Epithelial cell of prostate (primary cell): ENCODE results near the gene PTK7.
A peak's percentile ranks its signal among the peaks of the same experiment; 100 is the strongest.
"Not testable (repeated sequence)": the region's sequence is repeated elsewhere in the genome, so short reads cannot be mapped to it uniquely, and the experiment has no call there.

Experiments used
- DNase-seq: peaks from one replicate; pipeline ENCODE4 v3.0.0-alpha.2; 2011; ENCODE audit warnings: low read depth, low spot score
- H3K27ac ChIP-seq: fragments of 450-650 bp; 2 replicates; pipeline ENCODE4 v1.5.1; 2017; ENCODE audit warnings: mild to moderate bottlenecking

Gene PTK7

DNA sequence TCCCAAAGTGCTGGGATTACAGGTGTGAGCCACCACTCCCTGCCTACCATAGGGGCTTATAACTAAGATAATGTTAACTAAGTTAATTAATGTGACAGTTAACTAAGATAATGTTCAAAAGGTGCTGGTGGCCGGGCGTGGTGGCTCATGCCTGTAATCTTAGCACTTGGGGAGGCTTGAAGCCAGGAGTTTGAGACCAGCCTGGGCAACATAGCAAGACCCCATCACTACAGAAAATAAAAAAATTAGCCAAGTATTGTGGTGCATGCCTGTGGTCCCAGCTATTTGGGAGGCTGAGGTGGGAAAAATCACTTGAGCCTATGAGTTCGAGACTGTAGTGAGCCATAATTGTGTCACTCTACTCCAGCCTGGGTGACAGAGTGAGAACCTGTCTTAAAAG, 62.2 kb downstream of the PTK7 start:
- DNase-seq = no peak
- H3K27ac ChIP-seq = no peak overlapping the region

DNA sequence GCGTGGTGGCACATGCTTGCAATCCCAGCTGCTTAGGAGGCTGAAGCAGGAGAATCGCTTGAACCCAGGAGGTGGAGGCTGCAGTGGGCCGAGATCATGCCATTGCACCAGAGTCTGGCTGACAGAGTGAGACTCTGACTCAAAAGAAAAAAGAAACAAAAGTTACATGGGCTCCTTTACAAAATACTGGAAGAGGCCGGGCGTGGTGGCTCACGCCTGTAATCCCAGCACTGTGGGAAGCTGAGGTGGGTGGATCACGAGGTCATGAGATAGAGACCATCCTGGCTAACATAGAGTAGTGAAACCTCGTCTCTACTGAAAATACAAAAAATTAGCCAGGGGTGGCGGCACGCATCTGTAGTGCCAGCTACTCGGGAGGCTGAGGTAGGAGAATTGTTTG, 63.9 kb downstream of the PTK7 start:
- not testable (repeated sequence) for DNase-seq

DNA sequence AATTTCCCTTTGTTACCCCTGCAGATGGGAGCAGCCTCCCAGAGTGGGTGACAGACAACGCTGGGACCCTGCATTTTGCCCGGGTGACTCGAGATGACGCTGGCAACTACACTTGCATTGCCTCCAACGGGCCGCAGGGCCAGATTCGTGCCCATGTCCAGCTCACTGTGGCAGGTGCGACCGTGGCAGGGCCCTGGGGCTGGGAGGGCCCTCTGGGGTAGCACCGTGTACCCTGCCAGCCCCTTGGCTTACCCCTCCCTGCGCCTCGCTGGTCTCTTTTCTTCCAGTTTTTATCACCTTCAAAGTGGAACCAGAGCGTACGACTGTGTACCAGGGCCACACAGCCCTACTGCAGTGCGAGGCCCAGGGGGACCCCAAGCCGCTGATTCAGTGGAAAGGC, 65.5 kb downstream of the PTK7 start:
- no peak overlapping the region for H3K27ac ChIP-seq
- no peak for DNase-seq

More for the DNA sequence above, 63.9 kb downstream of the PTK7 start:
- H3K27ac ChIP-seq = not testable (repeated sequence)

DNA sequence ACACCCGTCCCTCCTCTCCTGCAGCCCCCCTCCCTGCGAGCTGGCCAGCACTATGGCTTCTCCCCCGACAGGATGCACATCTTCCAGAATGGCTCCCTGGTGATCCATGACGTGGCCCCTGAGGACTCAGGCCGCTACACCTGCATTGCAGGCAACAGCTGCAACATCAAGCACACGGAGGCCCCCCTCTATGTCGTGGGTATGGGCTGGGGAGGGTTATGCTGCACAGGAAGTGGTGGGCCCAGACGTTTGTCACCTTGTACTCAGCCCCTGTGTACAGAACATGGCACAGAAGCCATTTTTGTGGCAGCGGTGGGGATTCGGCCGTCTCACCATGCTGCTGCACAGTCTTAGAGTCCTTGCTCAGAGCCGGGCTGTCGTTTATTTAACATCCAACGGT, 66.0 kb downstream of the PTK7 start:
- DNase-seq = no peak
- H3K27ac ChIP-seq = no peak overlapping the region

DNA sequence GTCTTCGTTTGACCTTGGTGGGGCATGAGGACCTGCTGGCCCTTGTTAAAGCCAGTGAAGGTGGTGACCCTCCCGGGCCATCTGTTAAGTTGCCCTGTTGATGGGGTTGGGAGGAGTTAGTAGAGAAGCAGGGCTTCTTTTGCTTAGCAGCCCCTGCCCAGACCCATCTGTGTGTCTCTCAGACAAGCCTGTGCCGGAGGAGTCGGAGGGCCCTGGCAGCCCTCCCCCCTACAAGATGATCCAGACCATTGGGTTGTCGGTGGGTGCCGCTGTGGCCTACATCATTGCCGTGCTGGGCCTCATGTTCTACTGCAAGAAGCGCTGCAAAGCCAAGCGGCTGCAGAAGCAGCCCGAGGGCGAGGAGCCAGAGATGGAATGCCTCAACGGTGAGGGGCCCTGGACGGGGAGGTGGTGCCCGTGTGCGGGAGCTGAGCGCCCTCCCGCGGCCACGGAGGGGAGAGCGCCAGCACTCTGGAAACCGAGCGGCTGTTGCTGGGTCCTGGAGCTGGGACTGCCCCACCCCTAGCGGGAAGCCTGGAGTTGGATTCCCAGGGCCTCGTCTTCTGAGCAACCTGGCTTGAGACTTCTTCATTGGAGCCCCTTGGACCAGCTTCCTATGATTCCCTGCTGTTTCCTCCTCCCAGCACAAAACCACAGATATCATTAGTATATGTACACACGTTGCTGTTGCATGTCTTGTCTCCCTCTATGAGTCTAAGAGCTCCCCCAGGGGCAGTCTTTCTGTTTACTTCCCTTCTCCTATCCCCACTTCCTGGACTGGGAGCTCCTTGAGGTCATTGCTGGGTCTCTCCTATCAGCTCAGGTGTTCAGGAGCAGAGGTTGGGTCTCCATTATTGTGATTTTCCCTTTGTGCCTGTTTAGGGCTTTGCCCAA, 67.4 kb downstream of the PTK7 start:
- H3K27ac ChIP-seq = peak overlapping the region; percentile 66
- DNase-seq = no peak

DNA sequence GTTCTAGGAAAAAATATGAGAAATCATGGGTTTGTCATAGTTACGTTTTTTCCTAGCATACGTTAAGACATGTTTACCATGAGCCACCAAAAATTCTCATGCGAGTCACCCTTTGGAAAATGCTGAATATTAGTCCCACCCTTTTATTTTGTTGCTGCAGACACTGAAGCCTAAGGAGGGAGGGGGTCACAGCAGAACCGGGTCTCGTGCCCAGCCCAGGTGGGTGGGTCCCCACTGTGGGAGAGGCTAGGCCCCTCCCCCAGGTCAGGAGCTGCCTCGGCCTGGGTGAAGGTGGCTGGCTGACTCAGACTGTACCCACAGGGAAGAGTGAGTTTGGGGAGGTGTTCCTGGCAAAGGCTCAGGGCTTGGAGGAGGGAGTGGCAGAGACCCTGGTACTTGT, 68.8 kb downstream of the PTK7 start:
- no peak for DNase-seq
- H3K27ac ChIP-seq = peak overlapping the region; percentile 66

DNA sequence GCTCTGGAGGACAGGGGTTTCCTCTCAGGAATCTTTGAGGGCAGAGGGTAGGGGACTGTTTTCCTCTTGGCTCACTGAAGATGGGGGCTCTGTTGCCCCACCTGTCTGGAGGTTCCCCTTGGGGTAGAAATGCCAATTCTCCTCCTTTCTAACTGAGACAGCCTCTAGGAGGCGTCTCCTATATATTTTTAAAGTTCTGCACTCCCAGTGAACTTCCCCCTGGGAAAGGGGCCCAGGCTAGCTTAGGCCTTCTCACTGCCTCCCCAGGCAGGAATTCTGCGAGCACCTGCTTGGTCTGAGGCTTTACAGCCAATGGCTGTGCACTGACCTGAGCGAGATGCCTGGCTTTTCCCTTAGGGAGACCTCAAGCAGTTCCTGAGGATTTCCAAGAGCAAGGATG, 70.1 kb downstream of the PTK7 start:
- no peak overlapping the region for H3K27ac ChIP-seq
- DNase-seq = no peak

DNA sequence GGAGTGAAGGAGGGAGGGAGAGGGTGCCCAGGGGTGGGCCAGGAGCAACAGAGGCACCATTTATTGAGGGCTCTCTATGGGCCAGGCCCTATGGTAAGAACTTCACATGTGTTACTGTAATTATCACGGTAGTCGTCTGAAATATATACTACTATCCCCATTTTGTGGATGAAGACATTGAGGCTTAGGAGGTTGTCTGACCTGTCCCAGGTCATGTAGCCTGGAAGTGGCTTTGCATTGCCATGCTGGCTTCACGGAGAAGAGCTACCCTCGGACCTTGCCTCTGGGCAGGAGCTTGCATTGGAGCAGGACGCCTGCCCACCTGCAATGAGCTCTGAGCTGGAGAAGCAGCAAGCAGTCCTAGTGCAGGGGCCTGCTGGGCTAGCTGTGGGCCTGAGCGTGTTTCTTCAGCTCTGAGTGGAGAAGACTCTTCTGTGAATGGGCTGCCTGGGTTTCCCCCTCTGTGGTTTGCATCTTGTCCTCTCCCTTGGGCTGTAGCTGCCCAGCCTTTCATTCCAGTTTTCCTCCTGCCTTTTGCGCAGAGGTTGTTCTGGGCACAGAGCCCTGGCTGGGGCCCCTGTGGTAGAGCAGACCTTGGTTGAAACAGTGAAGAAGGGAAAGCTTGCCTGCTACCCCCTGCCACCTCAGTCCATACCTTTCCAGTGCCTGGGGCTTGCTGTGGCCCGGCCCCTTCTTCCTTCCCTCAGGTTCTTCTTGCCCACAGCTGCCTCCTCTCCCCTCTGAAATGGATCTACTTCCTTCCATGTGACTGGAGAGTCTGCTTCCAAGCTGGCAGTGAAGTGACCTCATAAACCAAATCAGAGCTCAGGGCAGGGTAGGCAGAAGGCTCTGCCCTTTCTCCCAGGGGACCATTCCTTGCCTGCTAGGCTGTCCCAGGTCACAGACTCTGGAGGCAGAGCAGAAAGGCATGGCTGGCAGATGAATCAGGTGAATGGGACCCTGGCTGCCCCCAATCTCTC, 70.9 kb downstream of the PTK7 start:
- no peak for DNase-seq
- no peak overlapping the region for H3K27ac ChIP-seq

DNA sequence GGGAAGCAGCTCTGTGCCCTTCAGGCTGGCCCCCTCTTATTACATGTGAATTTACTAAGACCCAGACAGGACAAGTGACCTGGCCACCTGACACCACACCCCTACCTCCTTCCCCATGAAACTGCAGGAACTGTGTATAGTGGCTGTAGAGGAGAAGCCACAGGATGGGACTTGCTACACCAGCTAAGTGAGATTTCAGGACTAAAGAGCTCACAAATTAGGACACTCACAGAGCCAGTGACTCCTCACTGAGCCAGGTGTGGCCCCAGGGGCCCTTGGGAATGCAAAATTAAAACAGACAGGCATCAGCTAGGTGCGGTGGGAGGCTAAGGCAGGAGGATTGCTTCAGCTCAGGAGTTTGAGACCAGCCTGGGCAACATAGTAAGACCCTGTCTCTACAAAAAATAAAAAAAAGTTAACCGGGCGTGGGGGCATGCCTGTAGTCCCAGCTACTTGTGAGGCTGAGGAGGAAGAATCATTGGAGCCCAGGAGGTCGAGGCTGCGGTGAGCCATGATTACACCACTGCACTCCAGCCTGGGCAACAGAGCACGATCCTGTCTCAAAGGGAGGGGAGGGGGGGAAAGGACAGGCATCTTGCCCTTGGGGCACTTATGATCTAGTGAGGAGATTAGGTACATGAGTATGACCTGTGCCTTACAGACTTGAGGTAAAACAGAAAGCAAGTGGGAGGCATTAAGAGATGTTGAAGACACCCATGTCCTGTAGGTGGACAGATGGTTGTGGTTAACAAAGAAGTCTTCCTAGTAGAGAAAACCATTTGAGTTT, 71.8 kb downstream of the PTK7 start:
- DNase-seq = no peak
- no peak overlapping the region for H3K27ac ChIP-seq

DNA sequence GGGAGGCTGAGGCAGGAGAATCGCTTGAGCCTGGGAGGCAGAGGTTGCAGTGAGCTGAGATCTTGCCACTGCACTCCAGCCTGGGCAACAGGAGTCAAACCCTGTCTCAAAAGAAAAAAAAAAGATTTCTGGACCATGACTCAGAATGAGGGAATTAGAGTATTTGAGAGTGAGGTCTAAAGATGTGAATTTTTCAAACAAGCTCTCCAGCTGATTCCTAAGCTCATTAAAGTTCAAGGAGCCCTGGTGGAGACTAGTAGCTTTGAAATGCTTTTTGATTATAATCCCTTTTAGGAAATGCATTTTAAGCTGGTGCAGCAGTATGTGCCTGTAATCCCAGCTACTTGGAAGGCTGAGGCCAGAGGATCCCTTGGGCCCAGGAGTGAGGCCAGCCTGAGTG, 73.2 kb downstream of the PTK7 start:
- H3K27ac ChIP-seq = no peak overlapping the region
- DNase-seq = no peak

DNA sequence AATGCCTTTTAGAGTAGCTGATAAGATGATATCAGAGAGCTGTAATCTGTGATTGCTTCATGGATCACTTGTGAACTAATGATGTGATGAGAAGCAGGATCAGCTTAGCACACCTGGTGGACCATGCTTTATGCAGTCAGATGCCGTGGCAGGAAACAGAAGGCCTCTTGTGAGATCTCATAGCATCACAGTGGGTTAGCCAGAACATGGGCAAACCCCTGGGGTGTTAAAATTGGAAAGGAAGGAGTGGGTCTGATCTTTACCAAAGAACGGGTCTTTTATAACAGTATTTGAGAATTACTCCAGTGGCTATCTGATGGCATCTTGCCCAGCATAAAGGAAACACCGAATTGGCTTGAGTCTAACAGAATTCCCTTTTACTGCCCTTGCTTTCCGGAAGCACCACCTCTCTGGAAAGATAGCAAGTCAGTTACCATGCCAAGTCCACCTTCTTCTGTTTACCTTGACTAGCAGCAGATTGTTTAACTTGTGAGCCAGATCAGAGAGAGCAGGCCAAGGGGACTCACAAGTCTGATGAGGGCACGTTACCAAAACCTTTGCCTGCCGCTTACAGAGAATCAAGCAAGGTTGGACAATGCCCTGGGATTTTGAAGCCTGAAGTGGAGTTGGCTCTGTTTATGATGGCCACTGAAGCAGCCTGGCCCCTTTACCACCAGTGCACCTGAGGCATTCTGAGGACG, 74.1 kb downstream of the PTK7 start:
- no peak for DNase-seq
- no peak overlapping the region for H3K27ac ChIP-seq

DNA sequence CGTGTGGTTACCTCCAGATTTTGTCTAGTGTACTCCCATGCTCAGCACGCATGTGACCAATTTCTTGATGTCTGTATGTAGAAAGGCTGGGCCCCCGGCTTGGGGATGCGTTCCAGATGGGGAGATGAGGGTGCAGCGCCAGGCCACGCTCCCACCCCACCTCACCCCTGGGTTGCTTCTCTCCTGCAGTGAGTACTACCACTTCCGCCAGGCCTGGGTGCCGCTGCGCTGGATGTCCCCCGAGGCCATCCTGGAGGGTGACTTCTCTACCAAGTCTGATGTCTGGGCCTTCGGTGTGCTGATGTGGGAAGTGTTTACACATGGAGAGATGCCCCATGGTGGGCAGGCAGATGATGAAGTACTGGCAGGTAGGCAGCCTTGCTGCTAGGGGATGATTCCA, 83.5 kb downstream of the PTK7 start:
- H3K27ac ChIP-seq = no peak overlapping the region
- DNase-seq = no peak

DNA sequence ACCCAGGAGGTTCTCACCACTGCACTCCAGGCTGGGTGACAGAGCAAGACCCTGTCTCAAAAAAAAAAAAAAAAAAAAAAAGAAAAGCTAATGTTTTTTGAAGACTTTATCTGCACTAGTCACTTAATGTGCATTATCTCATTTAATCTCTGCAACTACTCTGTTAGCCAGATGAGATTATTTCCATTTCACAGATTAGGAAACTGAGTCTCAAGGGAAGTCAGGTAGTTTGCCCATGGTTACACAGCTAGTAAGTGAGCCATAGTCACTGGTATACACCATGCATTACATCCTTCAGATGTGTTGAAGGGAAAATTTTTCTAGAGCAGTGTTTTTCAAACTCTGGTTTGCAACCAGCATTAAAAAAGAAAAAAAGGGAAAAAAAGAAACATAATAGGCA, 87.8 kb downstream of the PTK7 start:
- DNase-seq = no peak

DNA sequence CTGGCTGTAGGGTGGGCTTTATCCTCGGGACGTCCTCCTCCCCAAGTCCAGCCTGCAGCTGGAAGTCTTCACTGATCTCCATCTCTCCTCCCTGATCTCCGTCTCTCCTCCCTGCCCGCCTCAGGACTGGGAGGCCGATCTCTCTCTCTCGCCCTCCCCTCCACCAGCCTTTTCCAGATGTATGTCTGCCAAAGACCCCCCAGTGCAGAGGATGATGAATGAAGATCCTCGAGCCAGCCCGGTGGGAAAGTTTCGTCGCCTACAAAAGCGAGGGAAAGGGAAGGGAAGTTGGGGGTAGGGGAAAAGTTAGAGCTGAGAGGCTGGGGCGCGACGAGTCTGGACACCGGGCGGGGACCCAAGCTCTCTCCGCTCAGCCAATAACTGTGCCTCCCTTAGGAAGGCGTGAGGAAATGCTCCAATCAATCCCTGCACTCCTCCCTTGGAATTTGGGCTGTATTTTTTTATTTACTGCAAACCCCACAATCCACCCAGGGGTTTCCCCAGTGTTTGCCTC, 94.4 kb downstream of the PTK7 start:
- no peak for DNase-seq
- peak overlapping the region; percentile 84 for H3K27ac ChIP-seq

More for the DNA sequence above, 87.8 kb downstream of the PTK7 start:
- H3K27ac ChIP-seq = no peak overlapping the region

DNA sequence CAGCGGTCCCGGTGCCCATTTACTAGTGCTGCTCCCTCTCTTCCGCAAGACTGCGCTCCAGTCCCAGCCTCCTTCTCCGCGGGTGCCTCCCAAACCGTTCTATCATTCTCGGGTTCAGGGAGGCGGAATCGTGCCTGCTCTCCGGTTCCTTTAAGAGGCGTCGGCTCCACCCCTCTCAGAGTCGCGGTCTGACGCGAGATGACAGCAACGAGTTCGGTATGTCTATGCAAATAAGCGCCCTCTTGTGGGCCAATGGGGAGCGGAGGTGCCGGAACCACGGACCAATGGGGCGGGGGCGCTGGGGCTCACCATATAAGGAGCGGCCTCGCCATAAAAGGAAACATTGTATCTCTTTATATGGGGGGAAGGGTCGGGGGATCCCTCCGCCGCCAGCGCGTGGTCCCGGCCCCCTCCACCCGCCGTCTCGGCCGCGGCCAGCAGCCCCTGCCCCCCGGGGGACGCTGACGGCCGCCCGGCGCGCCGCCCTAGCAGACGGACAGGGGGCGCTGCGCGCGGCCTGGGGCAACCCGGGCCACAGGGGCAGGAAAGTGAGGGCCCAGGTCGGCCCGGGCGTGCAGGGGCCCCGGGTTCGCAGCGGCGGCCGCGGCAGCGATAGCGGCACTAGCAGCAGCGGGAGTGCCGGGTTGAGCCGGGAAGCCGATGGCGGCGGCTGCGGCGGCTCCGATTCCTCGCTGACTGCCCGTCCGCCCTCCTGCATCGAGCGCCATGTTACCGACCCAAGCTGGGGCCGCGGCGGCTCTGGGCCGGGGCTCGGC, 95.0 kb downstream of the PTK7 start, which contains the start of gene SRF:
Gene SRF, plus strand, starts transcription at position 339 of the 776 bp plus-strand sequence. Its CDS starts 388 bp downstream, at position 727.
- peak within 1 kb of the TSS; percentile 84 for H3K27ac ChIP-seq
- peak; percentile 94 for DNase-seq

DNA sequence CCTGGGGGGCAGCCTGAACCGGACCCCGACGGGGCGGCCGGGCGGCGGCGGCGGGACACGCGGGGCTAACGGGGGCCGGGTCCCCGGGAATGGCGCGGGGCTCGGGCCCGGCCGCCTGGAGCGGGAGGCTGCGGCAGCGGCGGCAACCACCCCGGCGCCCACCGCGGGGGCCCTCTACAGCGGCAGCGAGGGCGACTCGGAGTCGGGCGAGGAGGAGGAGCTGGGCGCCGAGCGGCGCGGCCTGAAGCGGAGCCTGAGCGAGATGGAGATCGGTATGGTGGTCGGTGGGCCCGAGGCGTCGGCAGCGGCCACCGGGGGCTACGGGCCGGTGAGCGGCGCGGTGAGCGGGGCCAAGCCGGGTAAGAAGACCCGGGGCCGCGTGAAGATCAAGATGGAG, 95.6 kb downstream of the PTK7 start:
- DNase-seq = no peak
- peak overlapping the region; percentile 84 for H3K27ac ChIP-seq

DNA sequence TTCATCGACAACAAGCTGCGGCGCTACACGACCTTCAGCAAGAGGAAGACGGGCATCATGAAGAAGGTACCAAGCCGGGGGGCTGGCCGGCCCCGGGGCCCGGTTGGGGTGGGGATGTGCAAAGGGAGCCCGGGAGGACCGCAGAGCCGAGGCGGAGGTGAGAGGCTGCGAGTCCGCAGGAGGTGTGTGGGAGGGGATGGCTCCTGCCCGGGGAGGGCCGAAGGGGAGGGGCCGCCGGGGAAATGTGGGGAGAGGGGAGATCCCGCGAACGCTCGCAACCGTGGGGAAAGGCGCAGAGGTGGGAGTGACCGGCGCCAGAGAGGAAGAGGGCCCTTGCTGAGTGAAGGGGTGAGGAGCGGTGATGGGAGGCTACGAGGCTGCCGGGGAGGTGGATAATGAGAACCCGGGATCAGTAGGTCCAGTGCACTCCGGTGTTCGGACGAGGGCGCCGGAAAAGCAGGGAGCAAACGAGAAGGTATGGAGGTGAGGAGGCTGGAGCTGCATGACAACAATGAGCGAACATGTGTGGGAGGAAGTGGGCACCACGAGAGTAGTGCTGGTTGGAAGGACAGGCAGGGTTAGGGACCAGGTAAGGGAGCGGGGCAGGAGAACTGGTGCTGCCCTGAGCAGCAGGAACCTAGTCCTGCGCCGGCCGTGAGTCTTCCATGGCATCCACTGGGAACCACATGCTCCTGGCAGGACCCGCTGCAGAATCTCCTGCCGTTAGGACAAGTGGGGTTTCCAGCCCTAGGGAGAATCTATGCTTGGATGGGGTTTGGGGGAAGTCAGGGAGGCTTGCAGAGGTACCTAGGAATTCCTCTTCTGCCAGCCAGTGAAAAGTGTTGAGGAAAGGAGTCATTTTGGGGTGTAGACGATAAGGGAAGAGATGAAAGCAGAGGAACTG, 96.2 kb downstream of the PTK7 start:
- peak overlapping the region; percentile 84 for H3K27ac ChIP-seq
- DNase-seq = no peak
